ENCODE results near the gene BCCIP.

BCCIP gene

GRCh38 chr10:125822878-125823662 is at the start of gene BCCIP, which contains the start of gene UROS:
BCCIP (plus strand) TSS chr10:125823546; CDS start chr10:125823558, 12 bp downstream.
UROS (minus strand) TSS chr10:125823258; CDS start chr10:125816499, 6,759 bp downstream.
- DNase-seq, result peak; percentile 54

DNA sequence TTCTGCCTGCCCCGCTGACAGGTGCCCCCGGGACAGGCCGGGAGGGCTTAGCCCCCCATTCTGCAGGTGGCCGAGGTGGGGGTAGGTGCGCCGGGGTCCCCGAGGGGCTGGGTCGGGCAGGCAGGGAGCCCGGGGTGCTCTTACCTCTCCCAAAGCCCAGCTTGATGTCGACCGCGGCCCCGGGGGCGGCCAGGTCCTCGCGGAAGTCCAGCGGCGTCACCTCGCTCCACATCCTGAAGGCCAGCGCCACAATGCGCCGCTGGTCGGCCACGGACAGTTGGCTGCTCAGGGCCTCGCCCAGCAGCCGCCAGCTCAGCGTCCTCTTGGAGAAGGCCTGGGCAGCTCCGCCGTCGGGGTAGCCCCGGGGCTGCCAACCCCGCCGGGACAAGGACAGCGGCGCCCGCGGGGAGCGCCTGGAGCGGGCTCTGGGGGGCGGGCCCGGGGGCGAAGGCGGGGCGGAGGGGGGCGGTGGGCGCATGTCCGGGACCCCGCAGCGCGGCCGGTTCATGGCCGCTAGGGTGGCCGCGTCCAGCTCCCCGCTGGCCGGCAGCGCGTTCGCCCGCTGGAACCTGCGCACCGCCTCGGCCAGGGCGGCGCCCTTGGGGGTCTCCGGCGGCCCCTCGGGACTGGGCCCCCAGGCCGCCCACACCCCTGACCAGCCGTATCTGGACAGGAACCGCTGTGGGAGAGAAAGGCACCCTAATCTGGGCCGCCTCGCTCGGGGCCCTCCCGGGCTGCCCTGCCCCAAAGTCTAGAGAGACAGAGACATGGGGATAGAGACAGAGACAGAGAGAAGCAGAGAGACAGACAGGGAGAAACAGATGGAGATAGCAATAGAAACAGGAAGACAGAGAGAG is 49.4 kb upstream of the BCCIP start:
- no peak for DNase-seq

GRCh38 chr10:125774581-125775191 is 48.7 kb upstream of the BCCIP start:
- no peak for DNase-seq

GRCh38 chr10:125775491-125776106 is 47.7 kb upstream of the BCCIP start, which contains the start of gene MMP21:
MMP21 (minus strand) TSS chr10:125775821; CDS start chr10:125775821, 0 bp downstream.
- no peak for DNase-seq

DNA sequence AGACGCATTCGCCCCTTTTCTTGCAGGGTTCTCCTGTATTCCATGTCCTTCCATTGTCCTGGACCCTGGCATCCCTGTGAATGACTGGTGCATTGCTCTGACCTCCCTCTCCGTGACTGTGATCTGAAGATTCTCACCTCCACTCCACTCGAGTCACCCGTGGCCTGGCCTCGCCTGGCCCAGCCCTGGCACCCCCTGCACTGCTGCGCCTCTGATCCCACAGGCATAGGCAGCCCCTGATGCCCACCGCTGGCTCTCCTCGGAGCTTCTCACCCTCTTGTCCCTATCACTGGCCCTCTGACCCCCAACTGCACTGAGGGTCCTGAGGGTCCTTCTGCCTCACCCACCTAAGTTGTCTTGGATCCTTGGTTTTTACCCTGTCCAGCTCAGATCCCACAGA is 45.5 kb upstream of the BCCIP start:
- no peak for DNase-seq

DNA sequence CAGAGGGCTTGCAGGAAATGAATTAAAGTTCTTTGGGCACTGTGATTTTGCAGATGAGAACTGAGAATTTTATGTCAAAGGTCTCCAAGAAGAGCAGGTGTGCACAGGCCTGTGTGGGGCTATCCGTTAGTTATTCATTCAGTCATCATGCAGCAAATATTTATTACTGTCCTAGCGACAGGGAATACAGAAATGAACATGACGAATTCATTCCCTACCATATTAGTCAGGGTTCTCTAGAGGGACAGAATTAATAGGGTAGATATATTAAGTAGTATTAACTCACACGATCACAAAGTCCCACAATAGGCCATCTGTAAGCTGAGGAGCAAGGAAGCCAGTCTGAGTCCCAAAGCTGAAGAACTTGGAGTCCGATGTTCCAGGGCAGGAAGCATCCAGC is 44.8 kb upstream of the BCCIP start:
- DNase-seq, result no peak

DNA sequence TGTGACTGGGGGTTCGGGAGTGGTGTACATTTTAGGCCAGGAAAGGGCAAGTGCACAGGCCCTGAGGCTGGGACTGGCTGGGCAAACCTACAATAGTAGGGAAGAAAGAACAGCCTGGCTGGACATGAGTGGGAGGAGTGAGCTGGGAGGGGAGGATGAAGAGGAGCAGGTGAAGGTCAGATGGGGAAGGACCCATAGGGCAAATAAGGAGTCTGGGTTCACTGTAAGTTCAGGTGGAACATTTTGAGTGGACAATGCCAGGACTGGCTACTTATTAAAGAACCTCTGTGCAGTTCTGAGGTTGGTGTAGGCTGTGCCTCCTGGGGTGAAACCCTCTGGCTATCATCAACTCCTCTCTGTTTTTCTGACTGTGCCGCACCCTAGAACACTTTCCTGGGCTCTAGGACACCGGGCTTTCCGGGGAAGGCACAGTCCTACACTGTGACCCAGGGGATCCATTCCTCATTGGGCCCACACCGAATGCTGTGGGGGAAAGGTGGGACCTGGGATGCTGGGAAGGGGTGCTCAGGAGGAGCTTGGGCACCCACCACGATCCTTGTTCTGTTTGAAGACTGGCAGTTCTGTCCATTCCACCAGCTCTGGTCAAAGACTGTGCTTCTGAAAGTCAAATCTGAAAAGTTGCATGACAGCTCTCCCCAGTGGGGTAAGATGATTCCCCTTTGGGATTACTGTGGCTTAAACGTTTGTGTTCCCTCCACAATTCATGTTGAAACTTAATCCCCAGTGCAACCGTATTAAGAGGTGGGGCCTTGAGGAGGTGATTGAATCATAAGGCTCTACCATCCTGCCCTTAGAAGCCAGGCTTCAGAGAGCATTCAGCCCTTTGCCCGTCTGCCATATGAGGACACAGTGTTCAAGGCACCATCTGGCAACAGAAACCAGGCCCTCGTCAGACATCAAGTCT is 43.7 kb upstream of the BCCIP start:
- no peak for DNase-seq

- DNase-seq, result no peak
These were observed 42.0 kb upstream of the BCCIP start for GRCh38 chr10:125781374-125781773.

- DNase-seq, result no peak
These were observed 41.3 kb upstream of the BCCIP start for GRCh38 chr10:125782054-125782453.

GRCh38 chr10:125782616-125783015 is 40.7 kb upstream of the BCCIP start:
- DNase-seq, result no peak

- no peak for DNase-seq
These were observed 39.9 kb upstream of the BCCIP start for GRCh38 chr10:125783408-125783807.

DNA sequence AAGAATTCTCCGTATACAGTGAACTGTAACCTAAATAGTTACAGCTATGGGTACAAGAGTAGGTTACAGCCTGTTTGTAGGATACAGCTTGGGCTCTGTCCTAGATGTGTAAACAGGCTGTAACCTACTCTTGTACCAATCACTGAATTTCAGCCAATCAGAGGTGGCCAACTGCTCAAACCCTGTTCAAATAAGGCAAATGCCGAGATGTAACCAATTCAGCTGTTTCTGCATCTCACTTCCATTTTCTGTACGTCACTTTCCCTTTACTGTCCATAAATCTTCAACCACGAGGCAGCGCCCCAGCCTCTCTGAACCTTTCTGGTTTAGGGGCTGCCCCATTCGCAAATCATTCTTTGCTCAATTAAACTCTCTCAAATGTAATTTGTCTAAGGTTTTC is 39.4 kb upstream of the BCCIP start:
- DNase-seq, result no peak

DNA sequence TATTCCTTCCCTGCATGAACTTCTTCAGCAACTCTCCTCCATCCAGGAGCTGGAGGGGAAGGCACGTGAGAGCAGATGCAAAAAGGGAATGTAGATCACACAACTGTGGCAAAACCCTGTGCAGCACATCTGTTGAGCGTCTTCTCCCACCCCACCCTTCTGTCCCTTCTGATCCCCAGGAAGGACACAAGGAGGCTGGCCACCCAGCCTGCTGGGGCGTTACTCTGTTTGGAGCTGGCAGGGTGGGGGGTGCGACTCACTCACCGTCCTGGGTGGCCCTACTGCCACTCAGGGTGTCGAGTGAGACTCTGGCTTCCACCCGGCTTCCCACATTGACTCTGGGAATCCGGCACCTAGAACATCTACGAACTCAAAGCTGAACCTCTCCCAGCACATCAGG is 37.6 kb upstream of the BCCIP start:
- DNase-seq, result no peak

DNA sequence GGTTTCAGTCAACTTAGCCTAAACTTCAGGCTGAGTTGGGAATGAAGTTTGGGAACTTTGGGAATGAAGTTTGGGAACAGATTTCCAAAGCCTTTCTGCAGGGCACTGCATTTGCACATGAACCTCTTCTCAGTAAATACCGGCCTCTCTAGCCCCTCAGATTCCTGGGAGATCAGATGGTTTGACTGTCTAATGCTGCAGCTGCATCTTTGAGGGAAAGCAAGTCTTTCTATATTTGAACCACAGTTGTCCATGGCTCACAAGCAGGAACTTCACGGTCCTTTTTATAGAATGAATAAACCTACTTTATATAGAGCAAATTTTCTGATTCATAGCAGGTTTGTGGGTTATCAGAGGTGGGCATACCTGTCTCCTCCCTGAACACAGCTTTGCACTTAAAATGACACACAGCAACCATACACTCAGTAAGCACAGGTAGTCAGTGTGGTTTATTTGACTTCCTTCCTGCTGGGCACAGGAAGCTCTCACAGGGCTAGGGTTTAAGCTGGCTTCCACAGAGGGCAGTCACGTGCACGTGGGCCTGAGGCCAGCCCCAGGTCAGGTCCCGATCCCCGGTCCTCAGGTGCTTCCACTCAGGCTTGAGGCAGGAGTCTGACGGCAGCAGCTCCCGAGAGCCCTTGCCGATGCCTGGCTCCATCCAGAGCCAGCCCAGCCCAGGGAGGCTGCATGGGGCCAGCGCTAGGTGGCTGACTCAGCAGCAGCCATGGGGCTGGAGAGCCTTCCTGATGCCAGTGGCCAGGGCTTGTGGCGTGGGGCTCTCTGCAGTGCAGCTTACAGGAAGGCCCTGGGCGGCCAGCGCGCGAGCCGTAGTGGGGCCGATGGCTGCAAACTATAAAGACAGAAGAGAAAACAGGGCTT is 35.0 kb upstream of the BCCIP start:
- no peak for DNase-seq

- no peak for DNase-seq
These were observed 30.7 kb upstream of the BCCIP start for GRCh38 chr10:125792342-125793300.

GRCh38 chr10:125795128-125795527 is 28.2 kb upstream of the BCCIP start:
- DNase-seq, result no peak

- DNase-seq, result no peak
These were observed 27.6 kb upstream of the BCCIP start for GRCh38 chr10:125795637-125796190.

GRCh38 chr10:125797424-125797823 is 25.9 kb upstream of the BCCIP start:
- no peak for DNase-seq

DNA sequence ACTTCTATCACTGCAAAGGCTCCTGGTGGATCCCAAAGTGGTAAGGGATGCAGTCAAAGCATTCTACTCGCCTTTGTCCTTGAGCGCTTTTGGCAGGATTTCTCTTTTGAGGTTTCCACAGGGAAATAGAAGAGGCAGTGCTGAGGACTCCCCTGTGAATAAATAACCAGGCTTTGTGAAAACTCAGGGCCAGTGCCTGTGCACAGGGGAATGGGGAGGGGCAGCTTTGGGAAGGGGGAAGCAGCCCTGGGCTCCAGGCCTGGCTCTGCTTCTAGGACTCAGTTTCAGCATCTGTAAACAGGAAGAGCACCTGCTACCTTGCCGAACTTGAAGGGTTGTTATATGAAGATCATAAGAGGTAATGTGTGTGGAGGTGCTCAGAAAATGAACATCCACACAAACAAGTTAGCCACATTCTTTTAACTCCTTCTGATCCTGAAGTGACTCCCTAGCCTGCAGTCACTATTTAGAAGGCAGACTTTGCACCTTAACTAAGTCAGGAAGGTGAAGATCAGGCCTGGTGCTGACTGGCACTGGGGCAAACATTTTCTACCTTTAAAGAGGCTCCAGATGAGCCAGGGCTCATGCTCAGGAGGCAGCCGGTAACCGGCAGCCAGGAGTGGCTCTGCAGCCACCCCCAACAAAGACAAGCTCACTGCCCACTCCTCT is 25.2 kb upstream of the BCCIP start:
- DNase-seq, result no peak

All from NCI-H1694 treated with DMSO at 0.1 percent for 48 hours (cell line).